EH (cell line): Measurements from ENCODE around the gene MAML2.

Experiments
- DNase-seq: peaks from one replicate; pipeline ENCODE4 v3.0.0-alpha.2; 2015; ENCODE audit warnings: low read depth

MAML2 gene

GRCh38 chr11:96155627-96156378 lies 187.2 kb downstream of the MAML2 start:
- peak; percentile 99 for DNase-seq

- DNase-seq = peak; percentile 92
Measured at GRCh38 chr11:96154802-96155520, 188.0 kb downstream of the MAML2 start.

GRCh38 chr11:96152623-96153022 lies 190.4 kb downstream of the MAML2 start:
- DNase-seq = no peak

GRCh38 chr11:96151501-96151900 lies 191.5 kb downstream of the MAML2 start:
- no peak for DNase-seq

- DNase-seq = no peak
Measured at GRCh38 chr11:96150609-96151008, 192.4 kb downstream of the MAML2 start.

- DNase-seq = peak; percentile 91
Measured at GRCh38 chr11:96149743-96150555, 193.0 kb downstream of the MAML2 start.

GRCh38 chr11:96147906-96148486 lies 195.0 kb downstream of the MAML2 start:
- no peak for DNase-seq

- DNase-seq = peak; percentile 51
Measured at GRCh38 chr11:96147186-96147585, 195.8 kb downstream of the MAML2 start.

- no peak for DNase-seq
Measured at GRCh38 chr11:96146765-96147164, 196.2 kb downstream of the MAML2 start.

GRCh38 chr11:96145163-96145585 lies 197.8 kb downstream of the MAML2 start:
- DNase-seq = peak; percentile 97

- no peak for DNase-seq
Measured at GRCh38 chr11:96144553-96144952, 198.4 kb downstream of the MAML2 start.

- DNase-seq = no peak
Measured at GRCh38 chr11:96143041-96143521, 199.9 kb downstream of the MAML2 start.

- no peak for DNase-seq
Measured at GRCh38 chr11:96141626-96142025, 201.4 kb downstream of the MAML2 start.

GRCh38 chr11:96139691-96140090 lies 203.3 kb downstream of the MAML2 start:
- no peak for DNase-seq

GRCh38 chr11:96137373-96137772 lies 205.6 kb downstream of the MAML2 start:
- DNase-seq = no peak

- DNase-seq = no peak
Measured at GRCh38 chr11:96136613-96137298, 206.2 kb downstream of the MAML2 start.

GRCh38 chr11:96134602-96135001 lies 208.4 kb downstream of the MAML2 start:
- DNase-seq = peak; percentile 65

- DNase-seq = no peak
Measured at GRCh38 chr11:96132437-96132836, 210.6 kb downstream of the MAML2 start.

- no peak for DNase-seq
Measured at GRCh38 chr11:96130061-96130620, 212.9 kb downstream of the MAML2 start.

GRCh38 chr11:96127596-96127959 lies 215.4 kb downstream of the MAML2 start:
- DNase-seq = no peak

- DNase-seq = no peak
Measured at GRCh38 chr11:96126917-96127595, 215.9 kb downstream of the MAML2 start.
